H9 (cell line): ENCODE measurements around the gene MOSMO. TPM values are rescaled to one million over a fixed set of nuclear protein-coding genes. Genes with fewer than 3 reads are reported as not detected.

ENCODE experiments used
- DNase-seq: peaks from one replicate; pipeline ENCODE4 v3.0.0-alpha.2; 2017
- H2AFZ ChIP-seq: one replicate; pipeline ENCODE4 v1.6.1; 2013; ENCODE audit warnings: mild to moderate bottlenecking, low read length, control low read depth, moderate library complexity
- H2AK5ac ChIP-seq: 2 replicates; pipeline ENCODE4 v1.6.1; 2013; ENCODE audit warnings: low read length, control low read depth, mixed read lengths; ENCODE audit not compliant: insufficient read length
- H2BK120ac ChIP-seq: one replicate; pipeline ENCODE4 v1.6.1; 2013; ENCODE audit warnings: low read depth, mild to moderate bottlenecking, low read length, control low read depth, inconsistent platforms; ENCODE audit not compliant: poor library complexity, severe bottlenecking
- H2BK12ac ChIP-seq: 2 replicates; pipeline ENCODE4 v1.6.1; 2013; ENCODE audit warnings: low read length, control low read depth, mixed read lengths, low read depth; ENCODE audit not compliant: insufficient read length
- H2BK15ac ChIP-seq: 2 replicates; pipeline ENCODE4 v1.6.1; 2013; ENCODE audit warnings: low read depth, low read length, control low read depth
- H2BK20ac ChIP-seq: one replicate; pipeline ENCODE4 v1.6.1; 2013; ENCODE audit warnings: low read depth, mild to moderate bottlenecking, low read length, control low read depth, inconsistent platforms; ENCODE audit not compliant: poor library complexity, severe bottlenecking
- H2BK5ac ChIP-seq: 2 replicates; pipeline ENCODE4 v1.6.1; 2013; ENCODE audit warnings: low read length, control low read depth, mixed read lengths; ENCODE audit not compliant: insufficient read length
- H3K14ac ChIP-seq: 2 replicates; pipeline ENCODE4 v1.6.1; 2013; ENCODE audit warnings: low read length, control low read depth; ENCODE audit not compliant: insufficient read depth
- H3K18ac ChIP-seq: 2 replicates; pipeline ENCODE4 v1.6.1; 2013; ENCODE audit warnings: low read depth, mild to moderate bottlenecking, mixed read lengths, low read length, control low read depth; ENCODE audit not compliant: insufficient read length
- H3K23ac ChIP-seq: 2 replicates; pipeline ENCODE4 v1.6.1; 2013; ENCODE audit warnings: low read length, control low read depth, mixed read lengths, low read depth; ENCODE audit not compliant: insufficient read length
- H3K23me2 ChIP-seq: 2 replicates; pipeline ENCODE4 v1.6.1; 2013; ENCODE audit warnings: low read depth, mild to moderate bottlenecking, mixed read lengths, low read length, control low read depth; ENCODE audit not compliant: insufficient read length, poor library complexity, severe bottlenecking
- H3K27ac ChIP-seq: 2 replicates; pipeline ENCODE4 v1.5.1; 2013; ENCODE audit warnings: low read length, control low read depth, mixed read lengths, low read depth; ENCODE audit not compliant: insufficient read length
- H3K27me3 ChIP-seq: 2 replicates; pipeline ENCODE4 v1.6.1; 2013; ENCODE audit warnings: low read length, control low read depth, inconsistent platforms; ENCODE audit not compliant: insufficient read depth
- H3K4ac ChIP-seq: 2 replicates; pipeline ENCODE4 v1.6.1; 2013; ENCODE audit warnings: low read depth, mild to moderate bottlenecking, control low read depth, inconsistent platforms, low read length, moderate library complexity
- H3K4me1 ChIP-seq: 2 replicates; pipeline ENCODE4 v1.6.1; 2013; ENCODE audit warnings: low read length, control low read depth, inconsistent platforms; ENCODE audit not compliant: insufficient read depth
- H3K4me2 ChIP-seq: 2 replicates; pipeline ENCODE4 v1.6.1; 2013; ENCODE audit warnings: low read length, control low read depth, mixed read lengths; ENCODE audit not compliant: insufficient read length, insufficient read depth
- H3K56ac ChIP-seq: 2 replicates; pipeline ENCODE4 v1.6.1; 2013; ENCODE audit warnings: low read depth, mild to moderate bottlenecking, mixed read lengths, low read length, control low read depth; ENCODE audit not compliant: insufficient read length
- H3K79me1 ChIP-seq: 2 replicates; pipeline ENCODE4 v1.6.1; 2013; ENCODE audit warnings: low read depth, mild to moderate bottlenecking, moderate library complexity, low read length, control low read depth, inconsistent platforms; ENCODE audit not compliant: insufficient read depth, poor library complexity, severe bottlenecking
- H3K79me2 ChIP-seq: 2 replicates; pipeline ENCODE4 v1.6.1; 2013; ENCODE audit warnings: low read length, control low read depth, inconsistent platforms; ENCODE audit not compliant: insufficient read depth
- H3K9ac ChIP-seq: 2 replicates; pipeline ENCODE4 v1.6.1; 2013; ENCODE audit warnings: low read length, control low read depth, mixed read lengths; ENCODE audit not compliant: insufficient read length; ENCODE audit errors: extremely low read depth
- H3K9me3 ChIP-seq: one replicate; pipeline ENCODE4 v1.6.1; 2013; ENCODE audit warnings: low read depth, low read length, inconsistent platforms; ENCODE audit not compliant: control insufficient read depth
- H3T11ph ChIP-seq: one replicate; pipeline ENCODE4 v1.6.1; 2013; ENCODE audit warnings: mild to moderate bottlenecking, low read length, control low read depth, inconsistent platforms
- H4K20me1 ChIP-seq: one replicate; pipeline ENCODE4 v1.6.1; 2013; ENCODE audit not compliant: control insufficient read depth, insufficient read length, insufficient read depth
- H4K5ac ChIP-seq: 2 replicates; pipeline ENCODE4 v1.6.1; 2013; ENCODE audit warnings: low read depth, mild to moderate bottlenecking, mixed read lengths, low read length, control low read depth; ENCODE audit not compliant: insufficient read length
- H4K8ac ChIP-seq: replicated peaks from 2 replicates; pipeline ENCODE4 v1.6.1; 2013; ENCODE audit warnings: low read length, control low read depth, mixed read lengths, low read depth; ENCODE audit not compliant: insufficient read length
- H4K91ac ChIP-seq: 2 replicates; pipeline ENCODE4 v1.6.1; 2013; ENCODE audit warnings: low read depth, mild to moderate bottlenecking, moderate library complexity, mixed read lengths, low read length, control low read depth; ENCODE audit not compliant: insufficient read length
- H3K27ac Mint-ChIP-seq, 3 experiments: 2 replicates in 2 of 3; 3 replicates in 1 of 3; pipeline ENCODE4 v1.8.0; 2020 to 2021; ENCODE audit warnings: mixed read lengths in 3 of 3, mild to moderate bottlenecking in 1 of 3, moderate library complexity in 1 of 3
- H3K27me3 Mint-ChIP-seq: 2 replicates; pipeline ENCODE4 v1.8.0; 2021; ENCODE audit warnings: low read depth, mild to moderate bottlenecking, moderate library complexity, mixed read lengths
- H3K36me3 Mint-ChIP-seq, 3 experiments: 2 replicates in 2 of 3; 3 replicates in 1 of 3; pipeline ENCODE4 v1.8.0; 2020 to 2021; ENCODE audit warnings: low read depth in 3 of 3, mixed read lengths in 3 of 3; ENCODE audit not compliant: insufficient read depth in 1 of 3
- H3K4me1 Mint-ChIP-seq, 2 experiments: 2 replicates each; pipeline ENCODE4 v1.8.0; 2020; ENCODE audit warnings: mixed read lengths in 2 of 2
- H3K4me3 Mint-ChIP-seq, 2 experiments: 2 replicates in 1 of 2; 3 replicates in 1 of 2; pipeline ENCODE4 v1.8.0; 2020 to 2021; ENCODE audit warnings: mild to moderate bottlenecking in 2 of 2, mixed read lengths in 2 of 2, moderate library complexity in 1 of 2
- H3K9me3 Mint-ChIP-seq, 2 experiments: 2 replicates in 1 of 2; 3 replicates in 1 of 2; pipeline ENCODE4 v1.8.0; 2020; ENCODE audit warnings: mild to moderate bottlenecking in 2 of 2, mixed read lengths in 2 of 2, moderate library complexity in 1 of 2
- whole genome bisulfite sequencing: extraction: QIAGEN DNeasy Blood & Tissue Kit; methylation state at CpG from one replicate; pipeline ENCODE4 v1.1.7; 2013; ENCODE audit warnings: missing lambda C conversion rate, low lambda C conversion rate, mixed read lengths; ENCODE audit not compliant: insufficient read length; ENCODE audit errors: extremely low coverage; 5-methylcytosine and 5-hydroxymethylcytosine counted together
- total RNA-seq: library from RNA; stranded (reverse); gene quantifications from 2 replicates; pipeline ENCODE4 v1.2.1, GENCODE V29; 2021
- TF ChIP-seq, protein P1 (sequence below): fragments of 200-600 bp; sonication (generic); conservative IDR thresholded peaks from 3 replicates; pipeline ENCODE4 v1.8.0; 2021; ENCODE audit warnings: antibody characterized with exemption, mild to moderate bottlenecking

MOSMO gene
- total RNA-seq, 1 experiment from 2014 or later: 13.5 TPM

DNA sequence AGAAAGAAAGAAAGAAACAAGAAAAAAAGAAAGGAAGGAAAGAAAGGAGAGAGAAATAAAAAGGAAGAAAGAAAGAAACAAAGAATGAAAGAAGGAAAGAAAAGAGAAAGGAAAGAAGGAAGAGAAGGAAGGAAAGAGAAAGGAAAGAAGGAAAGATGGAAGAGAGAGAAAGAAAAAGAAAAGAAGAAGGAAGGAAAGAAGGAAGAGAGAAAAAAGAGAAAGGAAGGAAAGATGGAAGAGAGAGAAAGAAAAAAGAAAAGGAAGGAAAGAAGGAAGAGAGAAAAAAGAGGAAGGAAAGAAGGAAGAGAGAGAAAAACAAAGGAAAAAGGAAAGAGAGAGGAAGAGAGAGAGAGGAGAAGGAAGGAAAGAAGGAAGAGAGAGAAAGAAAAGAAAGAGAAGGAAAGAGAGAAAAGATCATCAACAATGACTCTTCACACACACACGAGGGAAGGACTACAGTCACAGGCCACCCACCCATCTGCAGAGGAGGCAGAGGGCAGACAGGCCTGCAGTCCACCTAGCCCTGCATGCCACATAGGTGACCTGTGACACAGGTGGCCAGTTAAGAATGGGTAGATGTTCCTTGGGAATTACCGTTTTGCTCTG, 108.3 kb downstream of the MOSMO start:
- H3K23ac ChIP-seq: no peak overlapping the region
- no peak overlapping the region for H3K4me2 ChIP-seq
- no CpG with 5 or more reads among the region's 2 CpGs for WGBS
- H4K91ac ChIP-seq: no peak overlapping the region
- H3K27me3 Mint-ChIP-seq: peaks cover 2% of the 10 kb centered on the region; the same call in 1 of the 2 replicates
- H3K14ac ChIP-seq: no peak overlapping the region
- H4K8ac ChIP-seq: no peak overlapping the region
- H3K9me3 Mint-ChIP-seq: no peaks in the 10 kb centered on the region; a peak in 1 of 5 replicates
- no peak overlapping the region for H2BK12ac ChIP-seq
- H3K4me1 ChIP-seq: no peaks in the 10 kb centered on the region
- H3T11ph ChIP-seq: no peak overlapping the region
- TF ChIP-seq, protein P1, sequence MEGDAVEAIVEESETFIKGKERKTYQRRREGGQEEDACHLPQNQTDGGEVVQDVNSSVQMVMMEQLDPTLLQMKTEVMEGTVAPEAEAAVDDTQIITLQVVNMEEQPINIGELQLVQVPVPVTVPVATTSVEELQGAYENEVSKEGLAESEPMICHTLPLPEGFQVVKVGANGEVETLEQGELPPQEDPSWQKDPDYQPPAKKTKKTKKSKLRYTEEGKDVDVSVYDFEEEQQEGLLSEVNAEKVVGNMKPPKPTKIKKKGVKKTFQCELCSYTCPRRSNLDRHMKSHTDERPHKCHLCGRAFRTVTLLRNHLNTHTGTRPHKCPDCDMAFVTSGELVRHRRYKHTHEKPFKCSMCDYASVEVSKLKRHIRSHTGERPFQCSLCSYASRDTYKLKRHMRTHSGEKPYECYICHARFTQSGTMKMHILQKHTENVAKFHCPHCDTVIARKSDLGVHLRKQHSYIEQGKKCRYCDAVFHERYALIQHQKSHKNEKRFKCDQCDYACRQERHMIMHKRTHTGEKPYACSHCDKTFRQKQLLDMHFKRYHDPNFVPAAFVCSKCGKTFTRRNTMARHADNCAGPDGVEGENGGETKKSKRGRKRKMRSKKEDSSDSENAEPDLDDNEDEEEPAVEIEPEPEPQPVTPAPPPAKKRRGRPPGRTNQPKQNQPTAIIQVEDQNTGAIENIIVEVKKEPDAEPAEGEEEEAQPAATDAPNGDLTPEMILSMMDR: no peak
- no peak overlapping the region for H2AK5ac ChIP-seq
- H3K18ac ChIP-seq: no peak overlapping the region
- H3K27ac Mint-ChIP-seq: peak overlapping the region in 1 of 3 experiments; percentile 55; a peak in 1 of 7 replicates
- no peak overlapping the region for H3K4me3 Mint-ChIP-seq
- no peaks in the 10 kb centered on the region for H3K79me2 ChIP-seq
- H2BK15ac ChIP-seq: no peak overlapping the region
- H3K9me3 ChIP-seq: no peaks in the 10 kb centered on the region
- no peaks in the 10 kb centered on the region for H3K79me1 ChIP-seq
- H2BK120ac ChIP-seq: no peak overlapping the region
- no peak for DNase-seq
- H3K27ac ChIP-seq: no peak overlapping the region
- H3K56ac ChIP-seq: no peak overlapping the region
- H4K20me1 ChIP-seq: no peaks in the 10 kb centered on the region
- H3K9ac ChIP-seq: no peak overlapping the region
- H3K36me3 Mint-ChIP-seq: no peaks in the 10 kb centered on the region
- no peak overlapping the region for H4K5ac ChIP-seq
- no peak overlapping the region for H2AFZ ChIP-seq
- H3K23me2 ChIP-seq: no peaks in the 10 kb centered on the region
- H3K4me1 Mint-ChIP-seq: no peaks in the 10 kb centered on the region
- no peak overlapping the region for H2BK5ac ChIP-seq
- no peaks in the 10 kb centered on the region for H3K27me3 ChIP-seq
- no peak overlapping the region for H2BK20ac ChIP-seq
- H3K4ac ChIP-seq: no peak overlapping the region
